RKO (cell line): ENCODE results near the gene SPINT1.

ENCODE experiments used
- DNase-seq: peaks from one replicate; pipeline ENCODE4 v3.0.0-alpha.2; 2016; ENCODE audit warnings: low spot score

Gene SPINT1

GRCh38 chr15:40893019-40893670, 49.3 kb downstream of the SPINT1 start:
- no peak for DNase-seq

- peak; percentile 97 for DNase-seq
Observed at GRCh38 chr15:40893733-40894680, 50.2 kb downstream of the SPINT1 start, which contains the start of gene VPS18. Gene VPS18 (plus strand): TSS chr15:40894450. CDS start chr15:40894769, 319 bp downstream.

GRCh38 chr15:40894681-40895448, 51.0 kb downstream of the SPINT1 start:
- DNase-seq, result peak; percentile 95

GRCh38 chr15:40899536-40900207, 55.8 kb downstream of the SPINT1 start:
- no peak for DNase-seq

- DNase-seq, result no peak
Observed at GRCh38 chr15:40900256-40901052, 56.6 kb downstream of the SPINT1 start.

GRCh38 chr15:40901053-40901443, 57.2 kb downstream of the SPINT1 start:
- DNase-seq, result no peak

GRCh38 chr15:40902605-40903561, 59.0 kb downstream of the SPINT1 start:
- peak; percentile 30 for DNase-seq

GRCh38 chr15:40904552-40905201, 60.8 kb downstream of the SPINT1 start:
- DNase-seq, result no peak

GRCh38 chr15:40906091-40906990, 62.5 kb downstream of the SPINT1 start:
- DNase-seq, result peak; percentile 41

- DNase-seq, result no peak
Observed at GRCh38 chr15:40906991-40907802, 63.3 kb downstream of the SPINT1 start.
